Activated CD4-positive, alpha-beta T cell treated with anti-CD3 and anti-CD28 coated beads, Interleukin-10, Interleukin-2, amounts not matched to agents 100 ng/mL and 50 ng/mL, durations not matched to agents 16 hours and 8 hours (primary cell): Measurements from ENCODE around the gene FKBP2.

Experiments
- DNase-seq: peaks from one replicate; pipeline ENCODE4 v3.0.0-alpha.2; 2020

Gene FKBP2

DNA sequence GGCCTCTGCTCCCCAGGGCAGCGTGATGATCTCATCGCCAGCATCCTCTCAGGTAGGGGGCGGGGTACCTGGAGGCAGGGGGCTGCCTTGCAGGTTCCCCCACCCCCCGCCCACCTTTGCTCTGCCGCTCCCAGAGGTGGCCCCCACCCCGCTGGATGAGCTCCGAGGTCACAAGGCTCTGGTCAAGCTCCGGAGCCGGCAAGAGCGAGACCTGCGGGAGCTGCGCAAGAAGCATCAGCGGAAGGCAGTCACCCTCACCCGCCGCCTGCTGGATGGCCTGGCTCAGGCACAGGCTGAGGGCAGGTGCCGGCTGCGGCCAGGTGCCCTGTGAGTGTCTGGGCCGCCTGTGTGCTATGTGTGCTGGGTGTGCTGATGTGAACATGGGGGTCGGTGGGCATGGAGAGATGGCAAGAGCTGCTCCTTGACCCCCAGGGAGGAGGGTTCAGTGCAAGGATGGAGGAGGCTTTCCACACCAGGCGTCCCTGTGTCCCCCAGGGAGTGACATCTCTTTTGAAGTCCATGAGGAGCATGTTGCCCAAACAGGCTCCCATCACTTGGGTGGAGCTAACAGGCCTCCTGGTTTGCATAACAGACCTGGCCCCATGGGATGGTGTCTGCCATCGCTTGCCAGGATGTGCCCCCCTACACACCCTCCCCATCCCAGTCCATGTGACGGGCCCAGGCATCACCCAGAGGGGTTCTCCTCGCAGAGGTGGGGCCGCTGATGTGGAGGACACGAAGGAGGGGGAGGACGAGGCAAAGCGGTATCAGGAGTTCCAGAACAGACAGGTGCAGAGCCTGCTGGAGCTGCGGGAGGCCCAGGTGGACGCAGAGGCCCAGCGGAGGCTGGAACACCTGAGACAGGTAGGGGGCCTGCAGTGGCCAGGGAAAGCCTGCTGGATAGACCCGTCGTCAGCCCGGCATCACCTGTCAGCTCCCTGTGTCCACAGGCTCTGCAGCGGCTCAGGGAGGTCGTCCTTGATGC lies 24.6 kb downstream of the FKBP2 start:
- no peak for DNase-seq

- DNase-seq = no peak
Observed at GRCh38 chr11:64266339-64266738, 25.4 kb downstream of the FKBP2 start.

GRCh38 chr11:64267207-64267945 lies 26.5 kb downstream of the FKBP2 start:
- no peak for DNase-seq

- no peak for DNase-seq
Observed at GRCh38 chr11:64268025-64268892, 27.4 kb downstream of the FKBP2 start.

DNA sequence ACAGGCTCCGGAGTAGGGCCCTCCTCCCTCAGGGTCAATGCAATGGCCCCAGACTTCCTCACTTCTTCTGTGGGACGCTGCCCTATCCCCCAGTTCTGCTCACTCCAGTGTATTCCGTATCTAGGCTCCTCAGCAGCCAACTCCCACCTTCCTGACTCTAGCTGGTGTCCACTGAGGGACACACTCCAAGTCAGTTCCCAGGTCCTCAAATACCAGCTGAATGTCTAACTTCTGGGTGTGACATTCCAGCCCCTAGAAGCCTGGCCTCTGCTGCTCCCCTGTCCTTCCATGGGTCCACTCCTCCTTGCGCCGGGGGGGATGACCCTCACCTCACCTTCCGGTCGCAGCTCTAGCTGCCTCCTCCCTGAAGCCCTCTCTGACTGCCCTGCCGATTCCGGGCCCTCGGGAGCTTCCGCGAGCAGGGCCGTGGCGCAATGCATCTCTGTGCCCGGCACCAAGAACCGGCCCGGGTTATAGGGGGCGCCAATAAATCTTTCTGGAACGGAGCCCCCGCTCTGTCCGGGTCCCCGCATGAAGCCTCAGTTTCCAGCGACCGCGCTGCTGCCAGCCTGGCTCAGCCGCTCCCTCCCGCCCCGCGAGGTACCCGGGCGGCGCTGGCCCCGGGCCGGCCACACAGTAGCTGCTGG lies 28.1 kb downstream of the FKBP2 start:
- peak; percentile 73 for DNase-seq

- DNase-seq = peak; percentile 99
Observed at GRCh38 chr11:64269540-64270220, 28.8 kb downstream of the FKBP2 start.

DNA sequence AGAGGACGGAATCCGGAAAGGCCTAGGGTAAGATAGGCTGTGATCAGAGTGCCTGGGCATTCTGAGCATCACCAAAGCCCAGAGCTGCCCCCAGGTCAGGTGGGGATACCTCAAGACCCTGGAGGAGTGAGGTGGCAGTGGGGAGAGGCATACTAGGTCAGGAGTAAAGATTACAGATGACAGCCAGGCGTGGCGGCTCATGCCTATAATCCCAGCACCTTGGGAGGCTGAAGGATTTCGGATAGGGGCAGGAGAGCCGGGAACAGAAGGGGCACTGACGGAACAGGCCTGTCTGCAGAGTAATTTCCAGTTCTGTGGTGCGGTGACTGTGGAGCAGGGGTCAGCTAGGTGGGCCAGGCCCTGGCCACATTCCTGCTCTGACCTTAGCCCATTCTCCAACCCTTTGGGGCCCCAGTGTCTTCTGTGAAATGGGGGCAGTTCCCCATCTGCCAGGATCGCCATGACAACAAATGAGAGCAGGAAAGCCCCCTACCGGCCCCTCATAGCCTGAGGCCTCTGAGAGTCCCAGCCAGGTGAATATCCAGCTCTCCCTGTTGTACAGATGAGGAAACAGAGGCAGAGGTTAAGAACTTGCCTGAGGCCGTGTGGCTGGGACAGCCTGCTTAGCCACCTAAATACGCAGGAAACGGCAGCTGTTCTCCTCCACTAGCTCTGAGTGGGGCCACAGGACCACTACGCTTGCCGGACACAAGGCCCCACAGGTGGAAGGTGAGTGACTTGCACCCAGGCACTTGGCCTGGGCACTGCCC lies 34.3 kb downstream of the FKBP2 start:
- no peak for DNase-seq

GRCh38 chr11:64275841-64276240 lies 34.9 kb downstream of the FKBP2 start:
- no peak for DNase-seq

DNA sequence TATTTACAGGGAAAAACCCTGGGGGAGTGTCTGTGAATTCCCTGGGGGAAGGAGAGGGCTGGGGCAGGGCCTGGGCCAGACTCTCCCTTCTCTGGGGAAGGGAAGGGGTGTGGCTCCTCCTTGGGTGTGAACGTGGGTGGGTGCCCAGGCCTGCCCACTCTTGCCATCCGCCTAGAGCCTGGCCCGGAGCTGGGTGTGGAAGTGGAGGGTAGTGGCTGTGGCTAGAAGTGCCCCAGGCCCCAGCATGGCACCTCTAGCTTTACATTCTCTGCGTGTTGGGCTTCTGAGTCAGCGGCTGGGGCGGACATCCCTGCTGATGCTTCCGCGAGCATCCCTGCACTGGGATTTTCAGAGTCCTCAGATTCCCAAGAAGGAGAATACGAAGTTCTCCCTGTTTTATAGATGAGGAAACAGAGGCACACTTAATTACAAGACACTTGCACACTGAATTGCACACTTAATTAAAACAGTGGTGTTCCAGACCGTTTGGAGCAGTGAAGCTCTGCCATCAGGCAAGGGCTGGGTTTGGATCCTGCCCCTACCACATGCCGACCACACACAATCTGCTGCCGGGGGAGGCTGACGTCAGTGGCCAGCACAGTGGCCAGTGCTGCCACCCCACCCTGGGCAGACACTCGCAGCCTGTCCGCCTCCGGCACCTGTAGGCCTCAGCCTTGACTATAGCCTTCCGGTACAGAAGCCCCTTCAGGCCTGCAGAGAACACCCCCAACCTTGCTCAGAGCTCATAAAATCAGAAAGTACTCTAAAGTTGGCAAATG lies 35.9 kb downstream of the FKBP2 start:
- no peak for DNase-seq

DNA sequence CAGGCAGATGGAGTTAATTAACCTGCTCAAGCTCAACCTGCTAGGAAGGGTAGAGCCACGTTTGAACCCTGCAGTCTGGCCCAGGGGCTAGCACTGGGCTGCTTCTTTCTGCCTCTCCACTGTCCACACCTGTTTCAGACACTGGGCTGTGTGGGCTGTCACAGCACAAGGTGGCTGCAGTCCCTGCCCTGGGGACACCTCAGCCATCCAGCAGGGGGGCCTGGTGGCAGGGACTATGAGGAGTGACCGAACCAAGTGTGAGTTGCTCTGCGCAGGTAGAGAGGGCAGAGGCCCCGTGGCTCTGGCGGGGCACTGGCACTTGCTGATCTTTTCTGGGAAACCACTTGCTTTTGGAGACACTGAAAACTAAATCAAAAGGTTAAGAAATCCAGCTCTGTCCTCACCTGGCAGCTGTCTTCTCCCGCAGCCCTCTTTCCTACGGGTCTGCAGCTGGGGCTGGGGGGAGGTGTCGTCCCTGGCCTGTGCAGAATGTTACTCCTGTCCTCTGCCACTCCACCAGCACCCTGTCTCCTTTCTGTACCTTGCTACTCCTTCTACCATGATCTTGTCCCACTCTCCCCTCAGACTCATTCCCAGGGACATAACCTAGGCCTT lies 37.8 kb downstream of the FKBP2 start:
- no peak for DNase-seq

DNA sequence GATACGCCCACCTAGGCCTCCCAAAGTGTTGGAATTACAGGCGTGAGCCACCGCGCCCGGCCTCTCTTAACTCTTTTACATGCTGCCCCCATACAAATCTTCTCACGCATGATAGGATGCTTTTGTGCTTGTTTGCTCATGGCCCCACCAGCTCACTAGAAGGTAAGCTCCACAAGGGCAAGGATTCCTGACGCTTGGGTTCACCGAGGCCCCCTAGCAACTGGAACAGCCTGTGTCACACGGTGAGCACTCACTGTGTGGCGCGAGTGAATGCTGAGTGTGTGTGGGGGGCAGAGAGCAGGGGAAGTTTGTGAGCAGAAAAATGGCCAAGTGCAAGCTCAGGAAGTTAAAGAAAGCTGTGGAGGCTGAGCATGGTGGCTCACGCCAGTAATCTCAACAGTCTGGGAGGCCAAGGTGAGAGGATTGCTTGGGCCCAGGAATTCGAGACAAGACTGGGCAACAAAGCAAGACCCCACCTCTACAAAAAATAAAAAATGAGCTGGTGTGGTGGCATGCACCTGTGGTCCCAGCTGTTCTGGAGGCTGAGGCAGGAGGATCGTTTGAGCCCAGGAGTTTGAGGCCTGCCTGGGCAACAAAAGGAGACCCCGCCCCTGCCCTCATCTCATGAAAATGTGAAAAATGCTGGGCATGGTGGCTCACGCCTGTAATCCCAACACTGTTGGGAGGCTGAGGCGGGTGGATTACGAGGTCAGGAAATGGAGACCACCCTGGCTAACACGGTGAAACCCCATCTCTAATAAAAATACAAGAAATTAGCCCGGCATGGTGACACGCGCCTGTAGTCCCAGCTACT lies 41.3 kb downstream of the FKBP2 start:
- DNase-seq = no peak

DNA sequence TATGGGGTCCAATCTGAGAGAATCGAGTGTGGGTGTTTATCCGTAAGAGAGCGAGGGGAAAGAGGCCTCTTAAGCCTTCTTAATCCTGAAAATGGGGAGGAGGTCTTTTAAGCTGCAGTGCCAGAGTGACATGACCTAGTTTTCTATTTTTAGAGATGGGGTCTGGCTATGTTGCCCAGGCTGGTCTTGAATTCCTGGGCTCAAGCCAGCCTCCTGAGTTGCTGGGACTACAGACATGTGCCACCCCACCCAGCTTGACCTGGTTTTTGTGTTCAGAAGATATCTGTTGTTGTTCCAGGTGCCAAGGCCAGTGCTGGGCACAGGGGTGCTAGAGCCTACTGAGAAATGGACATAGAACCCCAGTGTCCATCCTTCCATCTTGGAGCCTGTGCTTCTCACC lies 42.2 kb downstream of the FKBP2 start:
- no peak for DNase-seq

DNA sequence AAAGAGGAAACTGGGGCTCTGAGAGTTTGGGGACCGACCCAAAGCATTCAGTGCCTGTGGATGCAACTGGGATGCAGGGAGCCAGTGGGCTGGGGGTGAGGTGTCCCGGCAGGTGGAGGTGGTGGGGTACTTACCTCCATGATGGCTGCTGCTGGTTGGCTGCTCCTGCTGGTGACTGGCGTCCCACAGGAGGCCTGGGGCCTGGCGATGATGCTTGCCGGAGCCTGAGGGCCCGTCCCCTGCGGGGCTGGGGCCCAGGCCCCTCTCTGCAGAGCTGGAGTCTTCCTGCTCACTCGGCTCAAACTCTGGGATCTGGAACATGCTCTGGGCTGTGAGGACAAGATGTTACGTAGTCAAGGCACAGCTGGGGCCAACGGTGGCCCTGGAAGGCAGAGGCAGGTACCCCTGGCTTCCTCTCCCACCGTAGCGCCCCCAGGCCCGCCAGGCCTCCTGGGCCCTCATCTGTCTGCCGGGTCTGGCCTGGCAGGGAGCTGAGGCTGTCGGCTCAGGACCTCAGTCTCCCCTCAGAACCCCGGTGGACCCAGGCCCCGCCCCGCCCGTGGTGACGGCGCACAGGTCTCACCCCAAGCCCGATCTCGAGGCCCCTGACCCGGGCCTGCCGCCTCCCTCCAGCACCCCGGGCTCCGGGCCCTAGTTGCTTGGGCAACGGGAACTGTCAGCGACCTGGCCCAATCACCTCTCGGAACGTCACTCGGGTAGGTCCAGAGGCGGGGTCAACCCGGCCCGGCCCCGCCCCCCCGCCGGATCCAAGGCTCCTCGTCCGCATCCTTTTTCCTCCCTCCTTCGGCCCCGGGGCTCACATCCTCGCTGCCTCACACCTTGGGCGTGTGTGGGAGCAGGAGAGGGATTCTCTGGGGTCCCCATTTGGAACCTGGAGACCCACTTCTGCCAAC lies 43.4 kb downstream of the FKBP2 start, which contains the start of gene BAD:
BAD (minus strand) TSS at position 618 of the 914 bp plus-strand sequence; CDS start at position 321, 297 bp downstream.
- peak; percentile 98 for DNase-seq

GRCh38 chr11:64284962-64285884 lies 44.3 kb downstream of the FKBP2 start, which contains the start of gene GPR137:
Gene GPR137, plus strand, starts transcription at chr11:64285848. Its CDS starts 677 bp downstream, at chr11:64286525.
- peak; percentile 89 for DNase-seq

DNA sequence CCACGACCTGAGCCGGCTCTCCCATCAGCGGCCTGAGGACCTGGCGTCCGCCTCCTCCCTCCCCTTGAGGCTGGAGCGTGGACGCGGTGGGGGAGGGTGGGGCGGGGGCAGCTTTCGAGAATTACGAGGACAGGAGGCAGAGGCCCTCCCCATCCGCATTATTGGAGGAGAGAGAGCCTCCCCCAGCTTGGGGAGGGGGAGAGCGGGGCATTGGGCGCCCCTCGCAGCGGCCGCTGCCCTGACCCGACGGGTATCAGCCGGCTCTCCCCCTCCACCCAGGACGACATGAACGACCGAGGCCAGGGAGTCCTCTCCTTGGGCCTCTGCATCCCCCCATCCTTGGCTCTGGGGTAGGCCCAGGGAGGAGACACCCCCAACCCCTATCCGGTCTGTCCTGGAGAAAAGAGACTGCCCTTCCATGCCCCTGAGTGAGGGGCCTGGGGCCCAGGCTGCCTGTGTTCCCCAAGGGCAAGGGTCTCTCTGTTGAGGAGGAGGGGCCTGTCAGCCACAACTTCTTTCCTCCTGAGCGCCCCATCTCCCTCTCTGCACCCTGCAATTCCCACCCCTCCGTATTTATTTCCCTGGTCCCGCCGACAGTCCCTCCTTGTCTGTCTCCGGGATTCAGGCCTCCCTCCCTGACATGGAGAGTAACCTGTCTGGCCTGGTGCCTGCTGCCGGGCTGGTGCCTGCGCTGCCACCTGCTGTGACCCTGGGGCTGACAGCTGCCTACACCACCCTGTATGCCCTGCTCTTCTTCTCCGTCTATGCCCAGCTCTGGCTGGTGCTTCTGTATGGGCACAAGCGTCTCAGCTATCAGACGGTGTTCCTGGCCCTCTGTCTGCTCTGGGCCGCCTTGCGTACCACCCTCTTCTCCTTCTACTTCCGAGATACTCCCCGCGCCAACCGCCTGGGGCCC lies 45.2 kb downstream of the FKBP2 start:
- peak; percentile 55 for DNase-seq
